ENCODE results near the gene OR2AE1. TPM values are rescaled to one million over a fixed set of nuclear protein-coding genes. Genes with fewer than 3 reads are reported as not detected.

OR2AE1 gene
- total RNA-seq, 2 donors from 2014 or later, result not detected

GRCh38 chr7:99828811-99829210 lies 48.0 kb downstream of the OR2AE1 start:
- DNase-seq (ENCODE audit: low spot score), result no peak
- no peaks in the 10 kb centered on the region for H3K36me3 ChIP-seq
- no peaks in the 10 kb centered on the region for H3K27me3 ChIP-seq (replicated peaks; ENCODE audit: insufficient read depth)
- H3K9me3 ChIP-seq, result no peaks in the 10 kb centered on the region
- H3K4me1 ChIP-seq (replicated peaks), result peaks cover 6% of the 10 kb centered on the region
- peak overlapping the region in 1 of 2 donors; percentile 62 for H3K27ac ChIP-seq
- no peak overlapping the region for H3K4me3 ChIP-seq
- intact Hi-C loops (cut with DNase I), result loop anchor here (10.0 kb wide), 1 partner anchor 64 kb away; no protein-coding TSS in a partner anchor
- TF ChIP-seq, protein P1, sequence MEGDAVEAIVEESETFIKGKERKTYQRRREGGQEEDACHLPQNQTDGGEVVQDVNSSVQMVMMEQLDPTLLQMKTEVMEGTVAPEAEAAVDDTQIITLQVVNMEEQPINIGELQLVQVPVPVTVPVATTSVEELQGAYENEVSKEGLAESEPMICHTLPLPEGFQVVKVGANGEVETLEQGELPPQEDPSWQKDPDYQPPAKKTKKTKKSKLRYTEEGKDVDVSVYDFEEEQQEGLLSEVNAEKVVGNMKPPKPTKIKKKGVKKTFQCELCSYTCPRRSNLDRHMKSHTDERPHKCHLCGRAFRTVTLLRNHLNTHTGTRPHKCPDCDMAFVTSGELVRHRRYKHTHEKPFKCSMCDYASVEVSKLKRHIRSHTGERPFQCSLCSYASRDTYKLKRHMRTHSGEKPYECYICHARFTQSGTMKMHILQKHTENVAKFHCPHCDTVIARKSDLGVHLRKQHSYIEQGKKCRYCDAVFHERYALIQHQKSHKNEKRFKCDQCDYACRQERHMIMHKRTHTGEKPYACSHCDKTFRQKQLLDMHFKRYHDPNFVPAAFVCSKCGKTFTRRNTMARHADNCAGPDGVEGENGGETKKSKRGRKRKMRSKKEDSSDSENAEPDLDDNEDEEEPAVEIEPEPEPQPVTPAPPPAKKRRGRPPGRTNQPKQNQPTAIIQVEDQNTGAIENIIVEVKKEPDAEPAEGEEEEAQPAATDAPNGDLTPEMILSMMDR (IDR thresholded peaks at IDR 0.05), result no peak
- no peak for TF ChIP-seq POLR2A (IDR thresholded peaks at IDR 0.05)
- TF ChIP-seq POLR2AphosphoS5 (IDR thresholded peaks at IDR 0.05), result no peak

DNA sequence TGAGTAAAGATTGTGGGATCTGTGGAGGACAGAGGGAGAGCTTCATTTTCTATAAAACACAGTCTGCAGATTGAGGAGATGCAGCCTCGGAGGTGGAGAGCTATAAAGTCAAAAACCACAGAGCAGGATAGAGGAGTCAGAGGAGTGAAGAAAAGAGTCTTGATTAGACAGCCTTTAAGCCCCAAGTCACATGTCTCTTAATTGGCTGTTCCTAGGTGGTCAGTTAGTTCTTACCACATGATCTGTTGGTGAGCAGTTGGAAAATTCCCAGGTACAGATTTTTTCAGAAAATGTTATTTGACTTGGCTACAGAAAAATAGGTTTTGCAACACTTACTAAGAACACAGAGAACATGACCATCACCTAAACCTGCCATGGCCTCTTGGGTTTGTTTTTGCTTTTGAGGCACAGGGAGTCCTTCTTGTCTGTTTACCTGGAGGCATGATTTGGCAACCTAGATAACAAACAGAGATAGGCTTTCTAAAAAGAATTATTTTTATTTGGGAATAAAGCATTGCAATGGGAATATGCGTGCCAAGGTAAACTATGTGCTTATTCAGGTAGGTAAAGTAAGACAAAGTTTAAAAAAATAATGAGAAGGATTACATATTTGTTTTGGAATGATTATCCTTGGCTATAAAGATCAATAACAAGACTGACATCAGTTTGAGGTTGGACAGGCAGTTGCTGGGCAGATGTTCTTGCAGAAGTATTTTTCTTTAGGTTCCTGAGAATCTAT lies 49.6 kb downstream of the OR2AE1 start:
- TF ChIP-seq POLR2AphosphoS5 (IDR thresholded peaks at IDR 0.05) (peak; percentile 96), POLR2A (IDR thresholded peaks at IDR 0.05) (no peak)
- TF ChIP-seq, protein P1 (IDR thresholded peaks at IDR 0.05), result no peak
- intact Hi-C loops (cut with DNase I), result loop anchor here (10.0 kb wide), 1 partner anchor 62 kb away; no protein-coding TSS in a partner anchor
- Histone ChIP-seq H3K9me3 (no peaks in the 10 kb centered on the region), H3K27me3 (replicated peaks; ENCODE audit: insufficient read depth) (no peaks in the 10 kb centered on the region), H3K4me1 (replicated peaks) (peaks cover 6% of the 10 kb centered on the region), H3K27ac (peak overlapping the region; percentile 38 to 62), H3K36me3 (no peaks in the 10 kb centered on the region), H3K4me3 (no peak overlapping the region)
- DNase-seq (ENCODE audit: low spot score), result peak; percentile 89
- 26% methylated on average over 2 of the region's 2 CpGs for whole genome bisulfite sequencing

Small RNA genes lying within 50 kb of the gene (small RNA-seq; reads per million reads assigned to genes)
- 0 reads per million in 2 donors for gene AC011904.1
- gene CYP3A52P, result 0 reads per million in 2 donors

Other genes with a start within 250 kb of the OR2AE1 start
- 10 to 100 TPM; 80.5 to 88.9 TPM for gene CYP3A5, start 197.0 kb downstream of the OR2AE1 start, total RNA-seq
- gene CYP3A7, start 141.8 kb downstream of the OR2AE1 start, total RNA-seq, result not detected
- not detected for gene CYP3A4, start 92.8 kb downstream of the OR2AE1 start, total RNA-seq
- 10 to 100 TPM in 1 of 2 donors, under 1 TPM in 1; 0.45 to 14.3 TPM for gene CYP3A43, start 49.0 kb downstream of the OR2AE1 start, total RNA-seq
- gene TRIM4, start 42.5 kb upstream of the OR2AE1 start, total RNA-seq, result 10 to 100 TPM; 61.0 to 72.8 TPM
- gene GJC3, start 52.6 kb upstream of the OR2AE1 start, total RNA-seq, result 1 to 10 TPM; 1.2 to 3.2 TPM
- 1,000 to 10,000 TPM; 1,167 to 4,716 TPM for gene AZGP1, start 99.0 kb upstream of the OR2AE1 start, total RNA-seq
- gene ZKSCAN1, start 138.6 kb upstream of the OR2AE1 start, total RNA-seq, result 10 to 100 TPM; 75.8 to 86.5 TPM
- 10 to 100 TPM; 24.6 to 38.0 TPM for gene ZSCAN21, start 172.7 kb upstream of the OR2AE1 start, total RNA-seq
- 10 to 100 TPM; 20.5 to 21.4 TPM for gene ZNF3, start 204.7 kb upstream of the OR2AE1 start, total RNA-seq
- 10 to 100 TPM; 50.8 to 78.4 TPM for gene COPS6, start 211.9 kb upstream of the OR2AE1 start, total RNA-seq
- gene MCM7, start 224.4 kb upstream of the OR2AE1 start, total RNA-seq, result 10 to 100 TPM; 47.5 to 68.7 TPM
- 10 to 100 TPM; 18.0 to 27.2 TPM for gene AP4M1, start 224.6 kb upstream of the OR2AE1 start, total RNA-seq
- gene TAF6, start 242.3 kb upstream of the OR2AE1 start, total RNA-seq, result 10 to 100 TPM; 68.3 to 79.8 TPM
- 10 to 100 TPM in 1 of 2 donors, 1 to 10 TPM in 1; 1.6 to 16.1 TPM for gene CNPY4, start 242.6 kb upstream of the OR2AE1 start, total RNA-seq
- 1 to 10 TPM; 4.4 to 6.1 TPM for gene MBLAC1, start 249.9 kb upstream of the OR2AE1 start, total RNA-seq